Activated gamma-delta T cell treated with anti-CD3 and anti-CD28 coated beads, Interleukin-2, amount 50 U/mL, for 16 hours (primary cell): ENCODE data around the gene PRKCA.
"Not testable (repeated sequence)": the region's sequence is repeated elsewhere in the genome, so short reads cannot be mapped to it uniquely, and the experiment has no call there.

ENCODE experiments used
- DNase-seq: peaks from one replicate; pipeline ENCODE4 v3.0.0-alpha.2; 2020; ENCODE audit warnings: low read depth

The PRKCA gene

GRCh38 chr17:66353937-66354401 lies 51.6 kb downstream of the PRKCA start:
- no peak for DNase-seq

- DNase-seq, result no peak
Measured at GRCh38 chr17:66354472-66354871, 52.1 kb downstream of the PRKCA start.

GRCh38 chr17:66354981-66355380 lies 52.6 kb downstream of the PRKCA start:
- DNase-seq, result no peak

GRCh38 chr17:66355510-66355909 lies 53.1 kb downstream of the PRKCA start:
- no peak for DNase-seq

- DNase-seq, result no peak
Measured at GRCh38 chr17:66357037-66357436, 54.6 kb downstream of the PRKCA start.

- no peak for DNase-seq
Measured at GRCh38 chr17:66359351-66359750, 56.9 kb downstream of the PRKCA start.

- DNase-seq, result not testable (repeated sequence)
Measured at GRCh38 chr17:66360961-66361565, 58.6 kb downstream of the PRKCA start.

- DNase-seq, result no peak
Measured at GRCh38 chr17:66364508-66364907, 62.1 kb downstream of the PRKCA start.

GRCh38 chr17:66364990-66365490 lies 62.6 kb downstream of the PRKCA start:
- no peak for DNase-seq

GRCh38 chr17:66365903-66366302 lies 63.5 kb downstream of the PRKCA start:
- no peak for DNase-seq

GRCh38 chr17:66367107-66367506 lies 64.7 kb downstream of the PRKCA start:
- DNase-seq, result no peak

GRCh38 chr17:66369830-66370229 lies 67.4 kb downstream of the PRKCA start:
- no peak for DNase-seq

GRCh38 chr17:66371561-66371960 lies 69.1 kb downstream of the PRKCA start:
- no peak for DNase-seq

GRCh38 chr17:66372182-66372581 lies 69.8 kb downstream of the PRKCA start:
- no peak for DNase-seq

- no peak for DNase-seq
Measured at GRCh38 chr17:66373079-66373478, 70.7 kb downstream of the PRKCA start.

GRCh38 chr17:66373944-66374817 lies 71.8 kb downstream of the PRKCA start:
- DNase-seq, result peak; percentile 3

- DNase-seq, result no peak
Measured at GRCh38 chr17:66375121-66375520, 72.7 kb downstream of the PRKCA start.

GRCh38 chr17:66378296-66378695 lies 75.9 kb downstream of the PRKCA start:
- DNase-seq, result no peak

GRCh38 chr17:66379544-66379943 lies 77.1 kb downstream of the PRKCA start:
- no peak for DNase-seq

- DNase-seq, result no peak
Measured at GRCh38 chr17:66379996-66380395, 77.6 kb downstream of the PRKCA start.

- no peak for DNase-seq
Measured at GRCh38 chr17:66381701-66382362, 79.4 kb downstream of the PRKCA start.

GRCh38 chr17:66383333-66383732 lies 80.9 kb downstream of the PRKCA start:
- no peak for DNase-seq
